OCI-LY7 (cell line): ENCODE measurements around the gene GSE1. TPM values are rescaled to one million over a fixed set of nuclear protein-coding genes. Genes with fewer than 3 reads are reported as not detected.
A peak's percentile ranks its signal among the peaks of the same experiment; 100 is the strongest.

Experiments
- BruUV-seq: library from RNA; stranded (reverse); fragments of 400-500 nt; replicated peaks from 2 replicates; lab custom pipeline; 2021; lab: Mats Ljungman, UMichigan
- CTCF ChIA-PET: fragments of 300-600 bp; sonication (Branson Sonifier 250); formaldehyde crosslinking; loops from one replicate; lab custom pipeline; 2022; ENCODE audit warnings: antibody characterized with exemption; ENCODE audit not compliant: unreplicated experiment; lab: Charles Lee
- POLR2A ChIA-PET: fragments of 300-600 bp; sonication (Branson Sonifier 250); formaldehyde crosslinking; loops from one replicate; lab custom pipeline; 2022; ENCODE audit warnings: antibody characterized with exemption; lab: Charles Lee
- DNase-seq: peaks from one replicate; pipeline ENCODE4 v3.0.0-alpha.2; 2015; ENCODE audit warnings: low spot score
- H2AFZ ChIP-seq: fragments of 200-600 bp; sonication (generic), shearing (Covaris generic); 2 replicates; pipeline ENCODE4 v1.6.1; 2014; ENCODE audit warnings: mild to moderate bottlenecking, antibody characterized with exemption, low read length, moderate library complexity
- H3K27ac ChIP-seq: fragments of 200-600 bp; sonication (generic); 2 replicates; pipeline ENCODE4 v1.5.1; 2014; ENCODE audit warnings: mixed run types, low read depth, mild to moderate bottlenecking, moderate library complexity, low read length, inconsistent platforms; ENCODE audit not compliant: poor library complexity, severe bottlenecking
- H3K36me3 ChIP-seq: fragments of 200-600 bp; sonication (generic); 2 replicates; pipeline ENCODE4 v1.6.1; 2014; ENCODE audit warnings: mild to moderate bottlenecking, antibody characterized with exemption, low read length, moderate library complexity, mixed read lengths; ENCODE audit not compliant: insufficient read depth
- H3K4me1 ChIP-seq: fragments of 200-600 bp; sonication (generic); 2 replicates; pipeline ENCODE4 v1.5.1; 2014; ENCODE audit warnings: mild to moderate bottlenecking, low read length; ENCODE audit not compliant: insufficient read depth, poor library complexity, severe bottlenecking
- H3K4me2 ChIP-seq: fragments of 200-600 bp; sonication (generic); 2 replicates; pipeline ENCODE4 v1.6.1; 2014; ENCODE audit warnings: mild to moderate bottlenecking, low read length
- H3K4me3 ChIP-seq: fragments of 200-600 bp; sonication (generic); 2 replicates; pipeline ENCODE4 v1.5.1; 2014; ENCODE audit warnings: mild to moderate bottlenecking, low read depth, low read length; ENCODE audit not compliant: poor library complexity, severe bottlenecking
- H3K79me2 ChIP-seq: fragments of 200-600 bp; sonication (generic); 2 replicates; pipeline ENCODE4 v1.6.1; 2016; ENCODE audit warnings: low read depth, mild to moderate bottlenecking, low read length, moderate library complexity, mixed read lengths; ENCODE audit not compliant: insufficient read depth
- H3K9me2 ChIP-seq: fragments of 200-600 bp; sonication (generic); 2 replicates; pipeline ENCODE4 v1.6.1; 2016; ENCODE audit warnings: mild to moderate bottlenecking, low read length, mixed read lengths; ENCODE audit not compliant: insufficient read depth
- H3K9me3 ChIP-seq: fragments of 200-600 bp; sonication (generic); 2 replicates; pipeline ENCODE4 v1.6.1; 2014; ENCODE audit warnings: mild to moderate bottlenecking, mixed run types, low read length, mixed read lengths
- H4K20me1 ChIP-seq: fragments of 200-600 bp; sonication (generic); 2 replicates; pipeline ENCODE4 v1.6.1; 2014; ENCODE audit warnings: mild to moderate bottlenecking, antibody characterized with exemption, low read length, moderate library complexity, mixed read lengths; ENCODE audit not compliant: insufficient read depth
- EZH2phosphoT487 ChIP-seq: fragments of 200-600 bp; sonication (generic); IDR thresholded peaks from 2 replicates; pipeline ENCODE4 v1.6.1; 2018; ENCODE audit warnings: low read depth, borderline replicate concordance, mild to moderate bottlenecking, mixed run types, antibody characterized with exemption, low read length, moderate library complexity, mixed read lengths
- intact Hi-C: fragments of 100-400 bp; cut with micrococcal nuclease; formaldehyde crosslinking; loops from one replicate; pipeline ENCODE4 v1.10.0; 2022; ENCODE audit not compliant: unreplicated experiment
- total RNA-seq, 2 experiments: library from RNA; depleted of rRNA in 1 of 2; stranded (reverse); fragments of >200 nt in 1 of 2; shearing (Covaris generic) in 1 of 2; gene quantifications; 2 replicates each; pipeline ENCODE4 v1.2.3, GENCODE V29; 2014 to 2022
- TF ChIP-seq, protein P1 (sequence below): fragments of 200-600 bp; sonication (generic); conservative IDR thresholded peaks from 2 replicates; pipeline ENCODE4 v1.5.1; 2014; ENCODE audit warnings: mild to moderate bottlenecking, antibody characterized with exemption, low read length, moderate library complexity, mixed read lengths

The GSE1 gene
- total RNA-seq, 2 experiments from 2014 or later, result 30.9 to 66.6 TPM

DNA sequence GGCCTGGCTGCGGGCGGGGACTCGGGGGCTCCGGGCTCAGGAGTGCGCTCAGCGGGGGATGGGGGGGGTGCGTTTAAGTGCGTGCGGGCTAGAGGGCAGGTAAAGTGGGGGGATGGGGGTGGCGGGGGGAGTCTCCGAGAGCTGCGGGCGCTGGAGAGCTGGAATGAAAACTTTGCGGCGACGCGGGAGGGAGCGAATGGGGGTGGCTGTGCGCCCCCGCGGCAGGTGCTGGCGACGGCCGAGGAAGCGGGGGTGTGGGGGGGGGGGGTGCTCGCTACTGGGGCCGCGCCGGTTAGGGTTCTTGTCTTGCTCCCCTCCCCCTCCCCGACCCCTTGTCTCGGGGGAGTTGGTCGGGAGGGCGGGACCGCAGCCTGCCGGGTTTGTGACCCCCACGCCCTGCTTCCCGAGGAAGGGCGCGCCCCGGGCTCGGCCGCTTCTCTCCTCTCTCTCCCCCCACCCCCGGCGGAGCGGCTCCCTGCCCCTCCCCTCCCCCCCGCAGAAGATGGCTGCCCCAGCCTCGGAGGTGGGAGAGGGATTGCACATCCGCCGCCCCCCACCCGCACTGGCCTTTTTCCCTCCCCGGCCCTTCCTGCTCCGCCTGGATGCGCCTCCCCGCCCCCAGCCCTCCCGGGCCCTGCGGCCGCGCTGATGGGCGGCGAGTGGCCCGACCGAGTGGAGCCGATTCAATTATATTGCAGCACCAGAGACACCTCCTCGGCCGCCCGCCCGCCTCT lies 649 bp downstream of the GSE1 start:
- TF ChIP-seq, protein P1, sequence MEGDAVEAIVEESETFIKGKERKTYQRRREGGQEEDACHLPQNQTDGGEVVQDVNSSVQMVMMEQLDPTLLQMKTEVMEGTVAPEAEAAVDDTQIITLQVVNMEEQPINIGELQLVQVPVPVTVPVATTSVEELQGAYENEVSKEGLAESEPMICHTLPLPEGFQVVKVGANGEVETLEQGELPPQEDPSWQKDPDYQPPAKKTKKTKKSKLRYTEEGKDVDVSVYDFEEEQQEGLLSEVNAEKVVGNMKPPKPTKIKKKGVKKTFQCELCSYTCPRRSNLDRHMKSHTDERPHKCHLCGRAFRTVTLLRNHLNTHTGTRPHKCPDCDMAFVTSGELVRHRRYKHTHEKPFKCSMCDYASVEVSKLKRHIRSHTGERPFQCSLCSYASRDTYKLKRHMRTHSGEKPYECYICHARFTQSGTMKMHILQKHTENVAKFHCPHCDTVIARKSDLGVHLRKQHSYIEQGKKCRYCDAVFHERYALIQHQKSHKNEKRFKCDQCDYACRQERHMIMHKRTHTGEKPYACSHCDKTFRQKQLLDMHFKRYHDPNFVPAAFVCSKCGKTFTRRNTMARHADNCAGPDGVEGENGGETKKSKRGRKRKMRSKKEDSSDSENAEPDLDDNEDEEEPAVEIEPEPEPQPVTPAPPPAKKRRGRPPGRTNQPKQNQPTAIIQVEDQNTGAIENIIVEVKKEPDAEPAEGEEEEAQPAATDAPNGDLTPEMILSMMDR, result no peak
- TF ChIP-seq EZH2phosphoT487, result no peak
- H3K9me2 ChIP-seq, result no peaks in the 10 kb centered on the region
- H3K4me2 ChIP-seq, result peak overlapping the region; percentile 96
- peaks cover 14% of the 10 kb centered on the region; the same call in 1 of the 2 replicates for H4K20me1 ChIP-seq
- intact Hi-C loops, result loop anchor here (2.0 to 5.0 kb wide), 3 partner anchors 41 to 311 kb away; partner anchors contain the start of gene GINS2
- no peaks in the 10 kb centered on the region for H3K9me3 ChIP-seq
- peaks cover 72% of the 10 kb centered on the region for H3K4me1 ChIP-seq
- peak; percentile 61 for DNase-seq
- peaks cover 16% of the 10 kb centered on the region; the same call in 1 of the 2 replicates for H3K36me3 ChIP-seq
- no TSS peak for BruUV-seq
- peak overlapping the region; percentile 86 for H3K27ac ChIP-seq
- POLR2A ChIA-PET, result no interaction called here
- peak overlapping the region; percentile 36; the same call in 1 of the 2 replicates for H2AFZ ChIP-seq
- H3K79me2 ChIP-seq, result peaks cover 44% of the 10 kb centered on the region; the same call in 1 of the 2 replicates
- CTCF ChIA-PET, result interaction anchor here (2.7 kb wide), 1 partner anchor 85 kb away, joined by 9 read pairs; no protein-coding TSS in a partner anchor
- peak overlapping the region; percentile 76 for H3K4me3 ChIP-seq

DNA sequence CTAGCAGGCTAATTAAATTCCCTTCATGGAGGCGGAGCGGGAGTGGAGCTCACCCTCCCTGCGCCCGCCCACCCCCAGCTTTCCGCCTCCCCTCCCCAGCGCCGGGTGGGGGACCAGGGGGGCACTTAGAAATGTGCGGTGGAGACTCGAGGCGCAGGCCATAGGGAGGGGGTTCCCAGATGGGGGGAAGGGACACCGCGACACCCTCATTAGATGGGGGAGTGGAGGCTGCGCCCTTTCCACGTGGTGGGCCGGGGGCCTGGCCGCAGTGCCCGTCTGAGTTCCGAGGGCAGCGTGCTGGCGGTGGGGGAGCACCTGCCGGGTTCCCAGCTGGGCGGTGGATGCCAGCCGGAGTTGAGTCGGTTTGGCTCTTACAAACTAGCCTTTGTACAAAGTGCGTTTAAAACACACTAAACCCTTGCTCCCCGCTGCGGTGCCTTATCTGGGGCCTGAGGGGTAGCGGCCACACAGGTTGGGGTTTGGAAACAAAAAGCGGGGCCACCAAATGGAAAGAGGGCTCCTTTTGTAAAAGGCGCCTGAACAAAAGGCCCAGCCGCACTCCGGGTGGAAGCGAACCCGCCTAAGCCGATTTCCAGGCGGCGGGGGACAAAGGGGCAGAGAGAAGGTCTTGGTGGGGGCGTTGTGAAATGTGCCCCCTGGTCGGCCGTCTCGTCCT lies 1.4 kb downstream of the GSE1 start:
- no peaks in the 10 kb centered on the region for H3K9me3 ChIP-seq
- ChIA-PET POLR2A (no interaction called here), CTCF (interaction anchor here (2.7 kb wide), 1 partner anchor 86 kb away, joined by 9 read pairs; no protein-coding TSS in a partner anchor)
- no peak overlapping the region for H2AFZ ChIP-seq
- peak overlapping the region; percentile 96 for H3K4me2 ChIP-seq
- BruUV-seq, result no TSS peak
- H3K36me3 ChIP-seq, result peaks cover 17% of the 10 kb centered on the region; the same call in 1 of the 2 replicates
- DNase-seq, result peak; percentile 29
- H4K20me1 ChIP-seq, result peaks cover 16% of the 10 kb centered on the region; the same call in 1 of the 2 replicates
- intact Hi-C loops, result loop anchor here (5.0 kb wide), 1 partner anchor 42 kb away; no protein-coding TSS in a partner anchor
- H3K4me3 ChIP-seq, result peak overlapping the region; percentile 76
- H3K79me2 ChIP-seq, result peaks cover 51% of the 10 kb centered on the region; the same call in 1 of the 2 replicates
- peaks cover 65% of the 10 kb centered on the region for H3K4me1 ChIP-seq
- H3K27ac ChIP-seq, result peak overlapping the region; percentile 86
- no peaks in the 10 kb centered on the region for H3K9me2 ChIP-seq
- TF ChIP-seq EZH2phosphoT487, result no peak
- TF ChIP-seq, protein P1, result no peak
